OCI-LY7 (cell line): ENCODE results near the gene ZCCHC14.

Source experiments
- CTCF ChIP-seq: fragments of 200-600 bp; sonication (generic); conservative IDR thresholded peaks from 2 replicates; pipeline ENCODE4 v1.5.1; 2014; ENCODE audit warnings: mild to moderate bottlenecking, antibody characterized with exemption, low read length, moderate library complexity, mixed read lengths
- EZH2phosphoT487 ChIP-seq: fragments of 200-600 bp; sonication (generic); IDR thresholded peaks from 2 replicates; pipeline ENCODE4 v1.6.1; 2018; ENCODE audit warnings: low read depth, borderline replicate concordance, mild to moderate bottlenecking, mixed run types, antibody characterized with exemption, low read length, moderate library complexity, mixed read lengths

GRCh38 chr16:87465879-87466278 lies 26.9 kb downstream of the ZCCHC14 start:
- no peak for TF ChIP-seq CTCF
- TF ChIP-seq EZH2phosphoT487 = no peak
